Measurements from ENCODE around the gene TSPAN14.
"Not testable (repeated sequence)": the region's sequence is repeated elsewhere in the genome, so short reads cannot be mapped to it uniquely, and the experiment has no call there.

TSPAN14 gene

GRCh38 chr10:80530816-80531215, 76.7 kb downstream of the TSPAN14 start:
- no peak for DNase-seq

GRCh38 chr10:80532571-80532970, 78.5 kb downstream of the TSPAN14 start:
- no peak for DNase-seq

GRCh38 chr10:80534059-80534458, 79.9 kb downstream of the TSPAN14 start:
- not testable (repeated sequence) for DNase-seq

- DNase-seq: not testable (repeated sequence)
These were observed 80.5 kb downstream of the TSPAN14 start for GRCh38 chr10:80534646-80535045.

- DNase-seq: no peak
These were observed 81.7 kb downstream of the TSPAN14 start for GRCh38 chr10:80535671-80536360.

GRCh38 chr10:80536361-80536835, 82.3 kb downstream of the TSPAN14 start:
- no peak for DNase-seq

GRCh38 chr10:80537086-80537735, 83.1 kb downstream of the TSPAN14 start:
- no peak for DNase-seq

GRCh38 chr10:80537736-80538480, 83.8 kb downstream of the TSPAN14 start, which contains the start of gene SH2D4B:
SH2D4B (plus strand) TSS chr10:80537902; CDS start chr10:80538332, 430 bp downstream.
- no peak for DNase-seq

- DNase-seq: no peak
These were observed 84.5 kb downstream of the TSPAN14 start for GRCh38 chr10:80538481-80539185.

- no peak for DNase-seq
These were observed 85.4 kb downstream of the TSPAN14 start for GRCh38 chr10:80539421-80540031.

GRCh38 chr10:80540136-80540535, 86.0 kb downstream of the TSPAN14 start:
- no peak for DNase-seq

- no peak for DNase-seq
These were observed 86.5 kb downstream of the TSPAN14 start for GRCh38 chr10:80540618-80540980.

GRCh38 chr10:80540981-80541750, 87.1 kb downstream of the TSPAN14 start:
- DNase-seq: no peak

- no peak for DNase-seq
These were observed 87.9 kb downstream of the TSPAN14 start for GRCh38 chr10:80542053-80542452.

- DNase-seq: no peak
These were observed 88.7 kb downstream of the TSPAN14 start for GRCh38 chr10:80542652-80543318.

GRCh38 chr10:80543319-80543672, 89.2 kb downstream of the TSPAN14 start:
- DNase-seq: not testable (repeated sequence)

- DNase-seq: no peak
These were observed 90.3 kb downstream of the TSPAN14 start for GRCh38 chr10:80544316-80544953.

- no peak for DNase-seq
These were observed 91.3 kb downstream of the TSPAN14 start for GRCh38 chr10:80545258-80545881.

- no peak for DNase-seq
These were observed 98.1 kb downstream of the TSPAN14 start for GRCh38 chr10:80552151-80552646.

- DNase-seq: no peak
These were observed 99.3 kb downstream of the TSPAN14 start for GRCh38 chr10:80553436-80553835.

All from SHP77 (cell line).